ENCODE data around the gene TTBK2.

DNA sequence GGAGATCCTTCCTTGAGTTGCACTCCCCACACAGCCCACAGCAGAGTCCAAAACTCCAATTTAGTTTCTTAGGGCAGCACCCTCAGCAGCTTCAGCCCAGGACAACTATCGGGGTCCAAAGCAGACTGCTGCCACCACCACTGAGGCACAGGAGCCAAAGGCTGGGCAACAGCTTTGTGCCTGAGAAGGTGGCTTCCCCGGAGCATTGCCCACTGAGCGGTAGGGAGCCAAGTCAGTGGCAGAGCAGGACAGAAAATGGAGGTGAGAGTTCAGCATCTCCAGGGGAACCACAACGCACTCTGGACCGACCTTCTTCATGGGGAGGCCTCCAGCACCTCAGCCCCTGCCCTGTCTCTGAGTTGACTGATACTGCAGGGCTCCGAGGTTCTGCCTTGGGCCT lies 227.1 kb downstream of the TTBK2 start:
- TF ChIP-seq CTCF (IDR thresholded peaks at IDR 0.05) (no peak), ZFX (IDR thresholded peaks at IDR 0.05; ENCODE audit: borderline replicate concordance) (no peak)

Measured in 22Rv1 (cell line).